ENCODE data around the gene IMPA2.

The IMPA2 gene

GRCh38 chr18:12008842-12009580 lies 27.7 kb downstream of the IMPA2 start:
- no peak for DNase-seq (ENCODE audit: low spot score)

GRCh38 chr18:12009581-12010140 lies 28.4 kb downstream of the IMPA2 start:
- no peak for DNase-seq (ENCODE audit: low spot score)

- DNase-seq (ENCODE audit: low spot score), result no peak
These were observed 29.0 kb downstream of the IMPA2 start for GRCh38 chr18:12010187-12010802.

- no peak for DNase-seq (ENCODE audit: low spot score)
These were observed 30.1 kb downstream of the IMPA2 start for GRCh38 chr18:12011199-12011956.

GRCh38 chr18:12011957-12012549 lies 30.7 kb downstream of the IMPA2 start:
- no peak for DNase-seq (ENCODE audit: low spot score)

- no peak for DNase-seq (ENCODE audit: low spot score)
These were observed 31.4 kb downstream of the IMPA2 start for GRCh38 chr18:12012697-12013096.

- DNase-seq (ENCODE audit: low spot score), result no peak
These were observed 32.0 kb downstream of the IMPA2 start for GRCh38 chr18:12013186-12013916.

GRCh38 chr18:12014086-12014485 lies 32.8 kb downstream of the IMPA2 start:
- DNase-seq (ENCODE audit: low spot score), result no peak

- no peak for DNase-seq (ENCODE audit: low spot score)
These were observed 33.5 kb downstream of the IMPA2 start for GRCh38 chr18:12014521-12015415.

- DNase-seq (ENCODE audit: low spot score), result no peak
These were observed 34.2 kb downstream of the IMPA2 start for GRCh38 chr18:12015416-12016062.

GRCh38 chr18:12017081-12017480 lies 35.8 kb downstream of the IMPA2 start:
- no peak for DNase-seq (ENCODE audit: low spot score)

- DNase-seq (ENCODE audit: low spot score), result no peak
These were observed 37.6 kb downstream of the IMPA2 start for GRCh38 chr18:12018861-12019260.

GRCh38 chr18:12021077-12021476 lies 39.8 kb downstream of the IMPA2 start:
- DNase-seq (ENCODE audit: low spot score), result no peak

GRCh38 chr18:12021596-12021995 lies 40.3 kb downstream of the IMPA2 start:
- DNase-seq (ENCODE audit: low spot score), result no peak

- DNase-seq (ENCODE audit: low spot score), result no peak
These were observed 42.1 kb downstream of the IMPA2 start for GRCh38 chr18:12023375-12023774.

- no peak for DNase-seq (ENCODE audit: low spot score)
These were observed 45.3 kb downstream of the IMPA2 start for GRCh38 chr18:12026562-12026961.

- DNase-seq (ENCODE audit: low spot score), result no peak
These were observed 45.7 kb downstream of the IMPA2 start for GRCh38 chr18:12027046-12027445.

GRCh38 chr18:12027480-12027879 lies 46.2 kb downstream of the IMPA2 start:
- no peak for DNase-seq (ENCODE audit: low spot score)

GRCh38 chr18:12028040-12028628 lies 46.8 kb downstream of the IMPA2 start:
- DNase-seq (ENCODE audit: low spot score), result no peak

- DNase-seq (ENCODE audit: low spot score), result no peak
These were observed 47.4 kb downstream of the IMPA2 start for GRCh38 chr18:12028674-12029073.

All from hematopoietic multipotent progenitor cell treated with erythropoietin and hydrocortisone succinate and interleukin-3 and kit ligand, for 17 days (in vitro differentiated cells).